ENCODE results near the gene ARPP21.

ARPP21 gene

DNA sequence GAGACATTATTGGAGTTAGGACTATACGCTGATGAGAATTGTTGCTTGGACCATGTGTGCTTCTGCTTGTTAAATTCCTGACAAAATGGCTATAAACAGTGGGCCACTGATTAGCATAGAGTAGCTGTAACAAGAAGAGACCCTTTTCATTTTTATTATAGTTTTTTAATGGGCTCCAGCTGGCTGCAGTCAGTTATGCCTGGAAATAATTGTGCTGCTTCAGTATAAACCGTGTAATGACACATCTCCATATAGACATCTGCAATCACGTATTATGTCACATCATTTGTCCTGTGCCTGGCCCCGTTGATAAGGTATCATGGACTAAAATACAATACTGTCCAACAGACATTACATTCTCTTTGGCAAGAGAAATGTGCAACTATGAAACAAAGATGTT lies 50.9 kb downstream of the ARPP21 start:
- H3K9me3 Mint-ChIP-seq: no peaks in the 10 kb centered on the region
- H3K4me1 Mint-ChIP-seq: peaks cover 30% of the 10 kb centered on the region
- TF ChIP-seq CTCF (IDR thresholded peaks at IDR 0.05; ENCODE audit: unreplicated experiment in 3 of 3): no peak
- no peaks in the 10 kb centered on the region for H3K36me3 Mint-ChIP-seq (ENCODE audit: low read depth)
- no peak overlapping the region for H3K4me3 Mint-ChIP-seq
- H3K27ac Mint-ChIP-seq: no peak overlapping the region
- H3K27me3 Mint-ChIP-seq (ENCODE audit: low read depth): no peaks in the 10 kb centered on the region

DNA sequence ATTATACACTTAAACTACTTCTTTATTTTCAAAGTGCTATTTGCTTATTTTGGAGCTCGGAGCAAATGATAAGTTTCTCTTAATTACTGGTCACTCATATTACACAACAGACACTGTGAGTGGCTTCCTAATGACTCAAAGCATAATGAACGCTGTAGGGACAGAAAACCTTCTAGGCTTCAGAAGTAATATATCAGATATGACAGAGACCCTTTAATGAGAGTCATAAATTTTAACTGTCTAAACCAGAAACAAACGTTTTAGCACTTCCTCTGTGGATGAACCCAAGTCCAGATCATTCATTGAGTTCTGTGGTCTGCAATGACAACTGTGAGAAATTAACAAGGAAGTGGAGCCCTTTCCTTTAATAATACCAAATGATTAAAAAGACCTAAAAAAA lies 66.6 kb downstream of the ARPP21 start:
- TF ChIP-seq CTCF (IDR thresholded peaks at IDR 0.05; ENCODE audit: unreplicated experiment in 3 of 3): no peak
- H3K36me3 Mint-ChIP-seq (ENCODE audit: low read depth): no peaks in the 10 kb centered on the region
- no peaks in the 10 kb centered on the region for H3K27me3 Mint-ChIP-seq (ENCODE audit: low read depth)
- H3K4me3 Mint-ChIP-seq: no peak overlapping the region
- H3K4me1 Mint-ChIP-seq: peaks cover 18% of the 10 kb centered on the region
- no peak overlapping the region for H3K27ac Mint-ChIP-seq
- no peaks in the 10 kb centered on the region for H3K9me3 Mint-ChIP-seq

DNA sequence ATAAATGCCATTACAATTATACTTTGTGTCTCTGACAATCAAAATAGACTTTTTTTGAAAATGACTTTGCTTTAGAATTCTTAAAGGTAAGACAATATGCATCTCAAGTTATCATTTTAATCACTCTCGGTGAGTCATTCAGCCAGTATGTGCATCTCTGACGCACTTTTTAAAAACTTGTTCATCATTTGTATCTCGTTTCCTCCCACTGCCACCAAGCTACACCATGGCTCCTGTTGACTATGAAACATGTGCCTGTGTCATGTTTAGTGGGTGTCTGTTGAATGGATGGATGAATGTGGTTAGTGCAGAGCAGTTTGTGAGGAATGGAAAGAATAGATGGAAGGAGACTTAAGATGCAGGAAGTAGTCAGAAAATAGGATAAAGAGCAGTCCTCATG lies 68.6 kb downstream of the ARPP21 start:
- Mint-ChIP-seq H3K4me3 (no peak overlapping the region), H3K27me3 (ENCODE audit: low read depth) (no peaks in the 10 kb centered on the region), H3K27ac (no peak overlapping the region), H3K36me3 (ENCODE audit: low read depth) (no peaks in the 10 kb centered on the region), H3K4me1 (peaks cover 18% of the 10 kb centered on the region), H3K9me3 (no peaks in the 10 kb centered on the region)
- TF ChIP-seq CTCF (IDR thresholded peaks at IDR 0.05; ENCODE audit: unreplicated experiment in 3 of 3): no peak

- Mint-ChIP-seq H3K4me1 (peaks cover 18% of the 10 kb centered on the region), H3K9me3 (no peaks in the 10 kb centered on the region), H3K36me3 (ENCODE audit: low read depth) (no peaks in the 10 kb centered on the region), H3K27ac (no peak overlapping the region), H3K27me3 (ENCODE audit: low read depth) (no peaks in the 10 kb centered on the region), H3K4me3 (no peak overlapping the region)
- no peak for TF ChIP-seq CTCF (IDR thresholded peaks at IDR 0.05; ENCODE audit: unreplicated experiment in 3 of 3)
These were observed 69.3 kb downstream of the ARPP21 start for GRCh38 chr3:35708394-35709271.

DNA sequence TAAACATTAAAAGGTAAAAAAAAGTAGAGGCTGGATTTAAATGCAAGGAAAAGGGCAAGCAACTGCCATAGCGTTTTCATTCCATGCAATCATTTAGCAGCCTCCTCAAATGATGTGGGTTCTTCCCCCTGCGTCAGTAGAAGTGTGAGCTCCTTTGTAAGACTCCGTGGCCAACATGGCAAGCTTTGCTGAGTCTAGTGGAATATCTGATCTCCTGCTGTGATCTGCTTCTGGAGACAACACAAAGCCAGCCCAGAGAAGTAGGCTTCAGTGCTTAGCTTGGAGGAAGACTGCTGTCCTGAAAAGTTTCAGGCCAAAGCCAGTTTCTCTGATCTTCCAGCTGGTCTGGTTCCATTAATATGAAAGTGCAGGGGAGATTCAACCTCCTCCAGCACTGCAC lies 70.4 kb downstream of the ARPP21 start:
- Mint-ChIP-seq H3K9me3 (no peaks in the 10 kb centered on the region), H3K27ac (no peak overlapping the region), H3K36me3 (ENCODE audit: low read depth) (no peaks in the 10 kb centered on the region), H3K4me3 (no peak overlapping the region), H3K27me3 (ENCODE audit: low read depth) (no peaks in the 10 kb centered on the region), H3K4me1 (peaks cover 18% of the 10 kb centered on the region)
- no peak for TF ChIP-seq CTCF (IDR thresholded peaks at IDR 0.05; ENCODE audit: unreplicated experiment in 3 of 3)

GRCh38 chr3:35710554-35710953 lies 71.2 kb downstream of the ARPP21 start:
- TF ChIP-seq CTCF (IDR thresholded peaks at IDR 0.05; ENCODE audit: unreplicated experiment in 3 of 3): no peak
- no peaks in the 10 kb centered on the region for H3K27me3 Mint-ChIP-seq (ENCODE audit: low read depth)
- H3K9me3 Mint-ChIP-seq: no peaks in the 10 kb centered on the region
- H3K4me1 Mint-ChIP-seq: peaks cover 18% of the 10 kb centered on the region
- no peak overlapping the region for H3K4me3 Mint-ChIP-seq
- no peaks in the 10 kb centered on the region for H3K36me3 Mint-ChIP-seq (ENCODE audit: low read depth)
- H3K27ac Mint-ChIP-seq: no peak overlapping the region
